GM12878 (cell line): Measurements from ENCODE around the gene ZNF813. TPM values are rescaled to one million over a fixed set of nuclear protein-coding genes. Genes with fewer than 3 reads are reported as not detected.

Experiments used
- ATAC-seq: fragments of 200-7000 bp; cut with Tn5 transposase; 3 replicates; pipeline ENCODE4 v1.9.1; 2020; ENCODE audit warnings: mild to moderate bottlenecking, moderate library complexity
- BruUV-seq: library from RNA; stranded (reverse); fragments of 400-500 nt; replicated peaks from 2 replicates; lab custom pipeline; 2021; lab: Mats Ljungman, UMichigan
- CTCF ChIA-PET: fragments of 300-600 bp; sonication (Branson Sonifier 250); formaldehyde crosslinking; extraction: SDS; loops from one replicate; lab custom pipeline; 2021; ENCODE audit warnings: inconsistent platforms; lab: Yijun Ruan, JAX
- POLR2A ChIA-PET: fragments of 350-600 bp; formaldehyde crosslinking; extraction: SDS; loops from one replicate; lab custom pipeline; 2021; ENCODE audit warnings: inconsistent platforms; lab: Charles Lee
- RAD21 ChIA-PET: fragments of 300-600 bp; sonication (Branson Sonifier 250); formaldehyde crosslinking; loops from one replicate; lab custom pipeline; 2023; ENCODE audit warnings: antibody characterized with exemption; ENCODE audit not compliant: unreplicated experiment; lab: Charles Lee
- SMC1A ChIA-PET: fragments of 300-600 bp; sonication (Branson Sonifier 250); formaldehyde crosslinking; loops from one replicate; lab custom pipeline; 2023; ENCODE audit not compliant: unreplicated experiment, uncharacterized antibody; lab: Charles Lee
- DNase-seq: peaks from one replicate; pipeline ENCODE4 v3.0.0-alpha.2; 2011; ENCODE audit warnings: low read depth, low spot score
- FAIRE-seq: peaks from 3 replicates; lab custom pipeline; 2011; peaks lifted over from hg19 to GRCh38; lab: Jason Lieb, UNC
- H2AFZ ChIP-seq: 2 replicates; pipeline ENCODE4 v1.6.0; 2011; ENCODE audit warnings: low read depth, low read length, control low read depth; ENCODE audit not compliant: control insufficient read depth
- H3K27ac ChIP-seq: 2 replicates; pipeline ENCODE4 v1.5.1; 2011; ENCODE audit warnings: control low read depth; ENCODE audit not compliant: control insufficient read depth, insufficient read depth
- H3K27me3 ChIP-seq, 2 experiments: replicated peaks in 1 of 2; 2 replicates each; pipeline versions ENCODE4 v1.6.0 to v1.6.1; 2011; ENCODE audit warnings: low read length in 1 of 2; ENCODE audit not compliant: control insufficient read depth in 2 of 2, insufficient read depth in 2 of 2
- H3K36me3 ChIP-seq, 2 experiments: 2 replicates each; pipeline ENCODE4 v1.5.1; 2011; ENCODE audit warnings: low read length in 1 of 2; ENCODE audit not compliant: control insufficient read depth in 2 of 2, insufficient read depth in 2 of 2
- H3K4me1 ChIP-seq: 2 replicates; pipeline ENCODE4 v1.6.1; 2011; ENCODE audit warnings: mild to moderate bottlenecking, low read length, moderate library complexity, mixed read lengths; ENCODE audit not compliant: control insufficient read depth, insufficient read depth
- H3K4me2 ChIP-seq: 2 replicates; pipeline ENCODE4 v1.6.0; 2011; ENCODE audit warnings: control low read depth; ENCODE audit not compliant: control insufficient read depth, insufficient read depth
- H3K4me3 ChIP-seq: fragments of 200-600 bp; sonication (generic); 2 replicates; pipeline ENCODE4 v1.5.1; 2016
- H3K79me2 ChIP-seq: 2 replicates; pipeline ENCODE4 v1.6.0; 2011; ENCODE audit warnings: low read length; ENCODE audit not compliant: control insufficient read depth, insufficient read depth
- H3K9ac ChIP-seq: 2 replicates; pipeline ENCODE4 v1.8.0; 2011; ENCODE audit warnings: low read length, control low read depth, mixed read lengths; ENCODE audit not compliant: control insufficient read depth, insufficient read depth
- H3K9me3 ChIP-seq: replicated peaks from 3 replicates; pipeline ENCODE4 v1.5.1; 2011; ENCODE audit warnings: mild to moderate bottlenecking, low read length; ENCODE audit not compliant: control insufficient read depth, insufficient read depth
- H4K20me1 ChIP-seq: 2 replicates; pipeline ENCODE4 v1.6.0; 2011; ENCODE audit not compliant: control insufficient read depth, insufficient read depth
- CBFB ChIP-seq: IDR thresholded peaks from 2 replicates; pipeline ENCODE4 v1.6.1; 2016; ENCODE audit warnings: antibody characterized with exemption, low read depth
- ETV6 ChIP-seq, 2 experiments: fragments of 450-650 bp in 1 of 2; IDR thresholded peaks in 1 of 2; conservative IDR thresholded peaks in 1 of 2; 2 replicates each; pipeline ENCODE4 v1.6.1; 2014; ENCODE audit warnings: antibody characterized with exemption in 1 of 2, borderline replicate concordance in 1 of 2, low read depth in 1 of 2, mild to moderate bottlenecking in 1 of 2, moderate library complexity in 1 of 2
- IKZF1 ChIP-seq: fragments of 450-650 bp; conservative IDR thresholded peaks from 2 replicates; pipeline ENCODE4 v1.6.1; 2017; ENCODE audit warnings: antibody characterized with exemption, mild to moderate bottlenecking
- IKZF2 ChIP-seq, 2 experiments: fragments of 450-650 bp; IDR thresholded peaks; 2 replicates each; pipeline ENCODE4 v1.6.1; 2017; ENCODE audit warnings: mild to moderate bottlenecking in 2 of 2, moderate library complexity in 2 of 2
- IRF5 ChIP-seq: fragments of 450-650 bp; IDR thresholded peaks from 2 replicates; pipeline ENCODE4 v1.6.1; 2017; ENCODE audit warnings: borderline replicate concordance
- NBN ChIP-seq: fragments of 450-650 bp; IDR thresholded peaks from 2 replicates; pipeline ENCODE4 v1.6.1; 2016
- NFYA ChIP-seq: IDR thresholded peaks from 2 replicates; pipeline ENCODE4 v1.6.1; 2011; ENCODE audit warnings: low read depth, mild to moderate bottlenecking, low read length, improper control_type of control experiment, borderline replicate concordance
- NKRF ChIP-seq: fragments of 450-650 bp; conservative IDR thresholded peaks from 2 replicates; pipeline ENCODE4 v1.6.1; 2017; ENCODE audit warnings: mild to moderate bottlenecking, moderate library complexity
- NR2C1 ChIP-seq: fragments of 450-650 bp; IDR thresholded peaks from 2 replicates; pipeline ENCODE4 v1.6.1; 2017; ENCODE audit warnings: antibody characterized with exemption, mild to moderate bottlenecking, moderate library complexity
- POLR2AphosphoS2 ChIP-seq: IDR thresholded peaks from 2 replicates; pipeline ENCODE4 v1.6.1; 2011; ENCODE audit warnings: low read depth, mild to moderate bottlenecking, low read length, improper control_type of control experiment, moderate library complexity
- RAD51 ChIP-seq: fragments of 450-650 bp; IDR thresholded peaks from 2 replicates; pipeline ENCODE4 v1.6.1; 2016; ENCODE audit warnings: moderate library complexity, mild to moderate bottlenecking, inconsistent platforms
- RUNX3 ChIP-seq: IDR thresholded peaks from 2 replicates; pipeline ENCODE4 v1.6.1; 2012; ENCODE audit warnings: low read length, inconsistent platforms
- SMC3 ChIP-seq: IDR thresholded peaks from 2 replicates; pipeline ENCODE4 v1.6.1; 2011; ENCODE audit warnings: low read length, improper control_type of control experiment, borderline replicate concordance
- ZNF384 ChIP-seq: IDR thresholded peaks from 2 replicates; pipeline ENCODE4 v1.6.1; 2012; ENCODE audit warnings: low read depth, mild to moderate bottlenecking, low read length, improper control_type of control experiment, borderline replicate concordance
- WGBS: methylation state at CpG from one replicate; pipeline ENCODE4 v1.1.6; 2016; ENCODE audit warnings: low lambda C conversion rate; ENCODE audit not compliant: insufficient replicate concordance, insufficient coverage; ENCODE audit errors: missing lambda C conversion rate; 5-methylcytosine and 5-hydroxymethylcytosine counted together
- in situ Hi-C: fragments of 300-500 bp; cut with MboI; formaldehyde crosslinking; loops from 9 replicates; pipeline ENCODE4 v1.14.3; 2018; ENCODE audit warnings: mixed read lengths
- intact Hi-C: fragments of 100-400 bp; cut with micrococcal nuclease; formaldehyde crosslinking; loops from one replicate; pipeline ENCODE4 v1.14.2; 2022; ENCODE audit not compliant: unreplicated experiment
- polyA plus RNA-seq, 11 experiments: library from polyadenylated mRNA; depleted of rRNA in 4 of 11; unstranded in 6 of 11; stranded (reverse) in 5 of 11; fragments of >200 nt; fragmentation: Nextera tagmentation in 4 of 11; fragmentation: Illumina TruSeq in 1 of 11; extraction: Ambion mirVana in 4 of 11; extraction: Trizol in 1 of 11; gene quantifications; 1 replicate in 1 of 11; 2 replicates in 10 of 11; pipeline versions ENCODE4 v1.2.1 to v1.2.3, GENCODE V29; 2011 to 2016; ENCODE audit warnings: inconsistent platforms in 2 of 11, missing spikeins in 2 of 11, low read depth in 1 of 11
- total RNA-seq, 4 experiments: library from RNA; depleted of rRNA in 3 of 4; stranded (reverse); fragments of >200 nt in 3 of 4; fragmentation: Illumina TruSeq in 1 of 4; extraction: Trizol in 1 of 4; gene quantifications; 2 replicates each; pipeline versions ENCODE4 v1.2.1 to v1.2.3, GENCODE V29; 2013 to 2021

ZNF813 gene
- total and polyA plus RNA-seq, 10 of the 15 experiments (the other 5 are each of a cell fraction or from before 2014, with no cell fraction given) = 0.27 to 4.8 (median 2.6) TPM

DNA sequence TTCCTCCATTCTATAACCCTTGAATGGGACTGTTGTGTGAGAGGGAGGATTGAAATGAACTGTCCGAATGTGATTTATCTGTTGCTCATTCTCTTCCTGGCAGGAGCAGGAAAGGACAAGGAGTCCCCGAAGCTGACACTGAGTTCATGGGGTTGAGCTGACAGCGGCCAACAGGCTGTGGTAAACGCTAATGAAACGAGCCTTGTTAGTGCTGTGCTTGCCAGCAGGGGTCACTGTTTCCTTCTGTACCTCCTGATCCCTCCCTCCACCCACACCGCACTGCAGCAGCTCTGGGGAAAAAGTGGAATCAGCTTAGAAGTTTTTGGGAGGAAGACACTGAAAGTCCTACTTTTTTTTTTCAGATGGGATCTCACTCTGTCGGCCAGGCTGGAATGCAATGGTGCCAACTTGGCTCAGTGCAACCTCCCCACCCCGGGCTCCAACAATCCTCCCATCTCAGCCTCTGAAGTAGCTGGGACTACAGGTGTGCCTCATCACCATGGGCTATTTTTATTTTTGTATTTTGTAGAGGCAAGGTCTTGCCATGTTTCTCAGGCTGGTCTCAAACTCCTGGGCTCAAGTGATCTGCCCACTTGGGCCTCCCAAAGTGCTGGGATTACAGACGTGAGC, 42.5 kb upstream of the ZNF813 start (continued):
- 0 out of 2 replicates have a peak, but pooled peaks have one; percentile 22 for TF ChIP-seq IKZF1
- TF ChIP-seq RUNX3 = peak; percentile 63
- no peak for TF ChIP-seq NFYA
- no peak for TF ChIP-seq NR2C1
- TF ChIP-seq, all 136 proteins: peak for 5

DNA sequence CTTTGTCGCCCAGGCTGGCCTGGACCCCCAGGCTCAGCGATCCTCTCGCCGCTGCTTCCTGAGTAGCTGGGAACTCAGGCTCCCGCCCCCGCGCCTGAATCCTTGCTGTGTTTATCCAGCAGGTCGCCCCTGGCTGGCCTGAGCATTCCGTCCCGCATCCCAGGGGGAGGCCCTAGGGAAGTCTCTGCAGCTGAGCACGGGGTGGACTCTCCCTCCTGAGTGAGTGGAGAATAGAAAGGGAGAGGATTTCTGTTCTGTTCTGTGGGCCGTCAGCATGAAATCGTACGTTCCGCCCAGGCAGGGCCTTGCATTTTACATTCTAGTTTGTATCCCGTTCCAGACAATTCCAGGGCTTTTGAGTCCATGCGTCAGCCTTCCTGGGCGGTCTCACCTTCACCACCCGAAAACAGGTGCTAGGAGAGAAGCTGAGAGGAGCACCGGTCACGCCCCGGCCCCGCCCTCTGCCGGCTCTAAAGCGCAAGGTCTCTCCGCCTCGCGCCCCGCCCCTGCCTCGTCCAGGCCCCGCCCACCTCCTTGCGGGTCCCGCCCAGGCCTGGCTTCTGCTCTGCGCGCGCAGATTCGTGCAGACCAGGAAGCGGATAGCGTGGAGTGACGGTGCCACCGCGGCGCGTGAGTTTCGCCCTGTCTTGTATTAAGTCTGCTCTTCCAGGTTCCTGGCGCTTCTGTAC, 36.0 kb upstream of the ZNF813 start, which contains the start of gene ZNF761:
ZNF761 (plus strand) TSS at position 586 of the 689 bp plus-strand sequence. CDS start 15,285 bp downstream, outside the sequence.
- in situ Hi-C loops = loop anchor here (10.0 kb wide), 1 partner anchor 313 kb away; no protein-coding TSS in a partner anchor
- ChIA-PET SMC1A (no interaction called here), CTCF (interaction anchor here (0.9 kb wide), 1 partner anchor 79 kb away, joined by 3 read pairs; no protein-coding TSS in a partner anchor), POLR2A (no interaction called here), RAD21 (interaction anchor here (0.5 kb wide), 1 partner anchor 1854 kb away, joined by 3 read pairs; no protein-coding TSS in a partner anchor)
- intact Hi-C loops = no loop called here
- Histone ChIP-seq H3K9me3 (peaks cover 10% of the 10 kb centered on the region; the same call in 2 of the 3 replicates), H3K4me2 (peak within 1 kb of the TSS; percentile 88), H3K4me1 (no peaks in the 10 kb centered on the region), H3K4me3 (peak within 1 kb of the TSS; percentile 85), H4K20me1 (no peaks in the 10 kb centered on the region), H3K9ac (peak within 1 kb of the TSS; percentile 90), H3K79me2 (peaks cover 9% of the 10 kb centered on the region), H3K36me3 (no peaks in the 10 kb centered on the region; a peak in 2 of 4 replicates), H2AFZ (peak within 1 kb of the TSS; percentile 88), H3K27me3 (no peaks in the 10 kb centered on the region), H3K27ac (peak within 1 kb of the TSS; percentile 82)
- BruUV-seq = no TSS peak
- ATAC-seq (peak; percentile 100), FAIRE-seq (peak; percentile 91), DNase-seq (peak; percentile 75)
- WGBS = 6% methylated on average over 39 of the region's 46 CpGs
- TF ChIP-seq SMC3 = no peak
- TF ChIP-seq NKRF = no peak
- TF ChIP-seq NBN = no peak
- no peak for TF ChIP-seq ETV6 (conservative IDR thresholded peaks at IDR 0.05 in 1 of 2, IDR thresholded peaks at IDR 0.05 in 1 of 2; ENCODE audit: borderline replicate concordance in 1 of 2, low read depth in 1 of 2)
- TF ChIP-seq CBFB = no peak
- no peak for TF ChIP-seq ZNF384
- TF ChIP-seq POLR2AphosphoS2 = no peak
- TF ChIP-seq IKZF2 (IDR thresholded peaks at IDR 0.05) = no peak
- no peak for TF ChIP-seq IRF5
- TF ChIP-seq RAD51 = no peak
